GM19452 (cell line): ENCODE results near the gene CISH.

Experiments
- ATAC-seq: cut with Tn5 transposase; IDR thresholded peaks from one replicate; pipeline ENCODE4 v1.9.1; 2021; ENCODE audit not compliant: unreplicated experiment

Gene CISH

DNA sequence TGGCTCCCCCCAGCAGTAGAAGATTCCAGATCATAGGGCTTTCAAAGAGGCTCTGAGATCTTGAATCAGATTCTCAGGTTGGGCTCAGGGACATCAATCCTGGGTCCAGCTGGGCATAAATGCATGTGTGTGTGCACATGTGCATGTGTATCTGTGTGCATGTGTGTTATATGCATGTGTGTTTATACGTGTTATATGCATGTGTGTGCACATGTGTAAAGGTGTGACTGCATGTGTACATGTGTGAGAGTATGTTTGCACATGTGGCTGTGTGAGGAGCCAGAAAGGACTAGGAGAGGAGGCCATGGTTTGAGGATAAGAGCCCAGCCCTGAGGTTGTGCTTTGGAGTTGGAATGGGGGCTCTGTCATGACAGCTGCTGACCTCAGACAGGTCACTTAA lies 3.6 kb upstream of the CISH start:
- no peak for ATAC-seq

DNA sequence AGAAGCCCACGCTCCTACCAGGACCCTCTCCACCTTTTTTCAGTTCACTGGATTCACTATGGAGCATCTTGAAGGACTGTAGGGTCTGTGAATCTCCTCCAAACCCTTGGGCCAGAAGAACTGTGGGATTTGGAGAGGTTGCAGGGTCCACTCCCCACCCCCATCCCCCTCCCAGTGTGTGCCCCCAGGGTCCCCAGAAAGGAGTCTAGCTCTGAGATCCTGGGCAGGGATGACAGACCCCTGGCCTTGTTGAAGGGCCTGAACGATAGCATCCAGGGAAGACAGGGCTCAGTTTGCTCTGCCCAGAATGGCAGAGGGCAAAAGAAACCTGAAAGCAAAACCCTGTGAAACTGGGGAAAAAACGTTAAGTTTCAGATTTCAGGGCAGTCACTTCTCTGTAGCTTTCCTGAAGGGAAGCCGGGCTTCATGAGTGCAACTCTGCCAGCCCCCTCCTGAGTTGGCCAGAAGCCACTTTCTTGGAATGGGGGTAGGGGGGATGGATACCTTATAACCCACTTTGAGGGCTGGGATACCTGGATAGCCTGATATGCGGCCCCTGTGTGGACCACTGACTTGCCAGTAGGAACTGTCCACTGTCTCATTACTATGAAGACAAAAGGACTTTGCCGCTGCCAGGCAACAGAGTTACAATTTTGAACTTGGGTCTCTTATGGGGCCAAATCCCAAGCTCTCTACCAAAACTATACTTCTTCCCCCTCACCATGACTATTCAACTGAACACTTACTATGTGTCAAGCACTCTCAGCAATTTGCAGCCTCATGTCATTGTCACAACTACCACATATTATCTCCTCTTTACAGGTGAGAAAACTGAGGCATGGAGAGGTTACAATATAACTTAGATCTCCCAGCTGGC lies 1.6 kb upstream of the CISH start:
- ATAC-seq, result no peak

DNA sequence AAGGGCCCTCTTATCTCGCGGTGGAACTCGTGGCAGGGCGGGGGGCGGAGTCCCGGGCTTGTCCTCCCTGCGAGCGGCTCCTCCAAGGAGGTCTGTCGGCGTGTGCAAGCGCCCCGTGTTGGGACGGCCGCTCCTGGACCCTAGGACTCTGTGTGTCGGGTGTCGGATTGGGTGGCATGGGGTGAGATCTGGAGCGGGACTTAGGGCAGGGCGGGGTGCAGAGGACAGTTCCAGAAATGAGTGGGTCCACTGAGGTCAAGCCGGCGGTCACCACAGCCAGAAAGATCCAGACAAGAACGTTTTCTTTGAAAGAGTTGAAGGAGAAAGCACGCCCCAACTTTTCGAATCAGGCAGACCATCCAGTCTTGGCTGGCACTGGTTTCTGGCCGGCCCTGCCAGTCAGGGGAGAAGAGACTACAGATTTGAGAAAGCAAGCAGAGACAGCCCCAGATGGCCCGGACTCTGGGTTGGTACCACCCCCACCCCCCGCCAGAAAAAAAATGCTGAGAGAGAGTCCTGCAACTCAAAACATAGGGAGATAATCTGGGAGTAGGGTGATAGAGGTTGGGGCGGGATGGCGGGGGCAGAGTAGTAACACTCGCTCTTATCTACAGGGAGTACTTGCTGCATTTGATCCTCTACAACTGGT lies 784 bp upstream of the CISH start:
- ATAC-seq, result peak; percentile 6

DNA sequence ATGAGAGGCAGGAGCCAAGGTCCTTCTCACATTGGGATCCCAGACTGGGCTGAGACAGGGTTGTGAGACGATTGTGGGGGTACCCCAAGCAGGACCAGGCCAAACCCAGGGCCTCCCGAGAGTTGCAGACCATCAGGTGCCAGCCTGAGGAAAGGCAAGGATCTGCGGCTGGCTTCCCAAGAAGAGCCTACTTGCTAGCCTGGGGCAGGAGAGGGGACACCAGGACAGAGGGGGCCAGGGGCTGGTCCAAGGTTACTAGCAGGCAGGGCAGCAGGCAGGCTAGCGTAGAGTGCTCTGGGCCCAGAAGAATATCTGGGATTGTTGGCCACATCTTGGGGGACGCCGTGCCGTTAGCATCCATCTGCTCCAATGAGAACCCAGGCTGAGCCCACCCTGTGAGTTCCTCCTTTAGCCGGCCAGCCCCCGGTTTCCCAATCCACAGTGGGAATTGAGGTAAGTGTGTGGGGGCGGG lies 546 bp downstream of the CISH start:
- no peak for ATAC-seq

DNA sequence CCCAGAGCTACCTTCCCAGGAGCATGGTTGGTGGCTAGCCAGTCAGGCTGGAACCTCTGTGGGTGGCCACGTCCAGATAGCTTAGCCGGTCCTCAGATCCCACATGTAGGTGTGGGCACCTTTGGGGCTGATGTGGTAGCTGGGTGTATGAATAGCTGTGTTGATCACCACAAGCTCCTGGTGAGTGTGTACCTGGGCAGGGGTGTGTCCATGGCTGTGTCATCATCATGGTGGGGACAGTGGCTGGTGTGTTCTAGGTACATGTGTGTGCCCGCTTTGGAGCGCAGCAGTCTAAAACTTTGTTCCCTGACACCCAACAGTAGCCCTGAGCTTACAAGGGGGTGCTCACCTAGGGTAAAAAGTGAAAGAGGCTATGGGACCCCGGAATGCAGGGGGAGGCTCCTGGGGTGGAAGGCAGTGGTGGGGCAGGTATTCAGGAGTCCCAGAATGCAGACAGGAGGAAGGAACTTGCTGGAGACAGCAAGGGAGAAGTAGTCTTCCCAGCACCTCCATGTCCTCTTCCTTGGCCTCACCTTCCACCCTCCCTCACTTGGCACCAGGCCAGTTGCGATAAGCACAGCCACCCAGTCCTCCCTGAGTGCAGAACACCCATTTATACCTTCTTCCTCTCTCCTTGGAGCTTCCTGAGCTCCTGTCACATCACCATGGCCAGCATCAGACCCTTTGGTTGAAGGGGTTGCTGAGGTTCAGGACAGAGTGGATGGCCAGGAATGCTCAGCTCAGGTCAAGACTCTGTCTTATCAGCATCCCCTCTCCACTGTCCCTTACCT lies 1.2 kb downstream of the CISH start:
- ATAC-seq, result no peak

DNA sequence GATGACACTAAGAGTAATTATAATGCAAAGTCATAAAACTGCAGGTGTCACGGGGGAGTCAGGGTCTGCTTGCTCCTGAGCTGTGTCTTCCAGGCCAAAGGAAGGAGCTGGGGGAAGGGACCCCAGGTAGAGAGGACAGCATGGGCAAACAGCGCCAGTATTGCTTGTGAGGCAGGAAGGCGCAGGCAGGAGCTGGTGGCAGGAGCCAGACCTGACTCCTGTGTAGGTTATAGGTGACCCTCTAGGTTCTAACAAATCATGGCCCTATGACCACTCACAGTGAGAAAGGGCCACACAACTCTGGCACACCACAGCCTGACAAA lies 1.9 kb downstream of the CISH start:
- ATAC-seq, result no peak

DNA sequence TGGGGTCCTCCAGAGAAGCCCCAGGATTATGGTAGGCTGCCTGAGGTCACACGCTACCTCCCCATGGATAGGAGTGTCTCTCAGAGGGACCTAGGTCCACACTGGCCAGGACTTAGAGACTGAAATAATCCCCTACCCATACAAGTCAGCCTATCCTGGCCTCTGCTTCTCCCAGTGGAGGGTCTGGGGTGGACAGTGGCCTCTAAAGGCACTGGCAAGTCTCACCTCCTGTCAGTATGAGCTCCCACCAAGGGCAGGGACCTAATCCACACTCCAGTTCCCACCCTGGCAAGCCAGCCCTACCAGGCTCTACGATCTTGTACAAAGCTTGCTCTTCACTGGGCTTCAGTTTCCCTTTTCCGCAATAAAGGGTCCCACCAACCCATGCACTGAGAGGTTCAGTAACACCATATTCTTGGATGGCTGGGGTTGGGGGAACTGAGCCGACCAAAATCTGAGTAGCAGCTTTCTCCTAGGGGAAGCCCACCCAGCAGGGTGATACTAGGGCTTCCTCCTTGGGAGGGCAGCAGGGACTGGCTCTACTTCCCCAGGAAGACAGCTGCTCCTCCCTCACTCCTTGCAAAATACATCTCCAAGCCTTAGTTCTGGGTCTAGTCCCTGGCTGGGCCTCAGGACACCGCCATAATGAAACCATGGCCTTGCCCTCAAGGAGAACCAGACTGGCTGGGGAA lies 2.4 kb downstream of the CISH start:
- no peak for ATAC-seq

DNA sequence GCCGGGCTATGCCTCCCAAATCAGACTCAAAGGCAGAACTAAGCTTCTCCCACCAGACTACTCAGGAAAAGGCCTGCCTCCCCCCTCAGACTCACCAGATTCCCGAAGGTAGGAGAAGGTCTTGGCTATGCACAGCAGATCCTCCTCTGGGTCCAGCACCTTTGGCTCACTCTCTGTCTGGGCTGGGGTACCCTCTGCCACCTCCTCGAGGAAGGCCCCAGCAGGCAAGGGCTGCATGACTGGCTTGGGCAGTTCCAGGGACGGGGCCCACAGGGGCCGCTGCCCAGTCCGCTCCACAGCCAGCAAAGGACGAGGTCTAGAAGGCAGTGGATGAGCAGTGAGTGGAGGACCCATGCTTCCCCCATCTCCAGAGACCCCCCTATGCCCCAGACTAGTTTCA lies 3.3 kb downstream of the CISH start:
- ATAC-seq, result no peak

DNA sequence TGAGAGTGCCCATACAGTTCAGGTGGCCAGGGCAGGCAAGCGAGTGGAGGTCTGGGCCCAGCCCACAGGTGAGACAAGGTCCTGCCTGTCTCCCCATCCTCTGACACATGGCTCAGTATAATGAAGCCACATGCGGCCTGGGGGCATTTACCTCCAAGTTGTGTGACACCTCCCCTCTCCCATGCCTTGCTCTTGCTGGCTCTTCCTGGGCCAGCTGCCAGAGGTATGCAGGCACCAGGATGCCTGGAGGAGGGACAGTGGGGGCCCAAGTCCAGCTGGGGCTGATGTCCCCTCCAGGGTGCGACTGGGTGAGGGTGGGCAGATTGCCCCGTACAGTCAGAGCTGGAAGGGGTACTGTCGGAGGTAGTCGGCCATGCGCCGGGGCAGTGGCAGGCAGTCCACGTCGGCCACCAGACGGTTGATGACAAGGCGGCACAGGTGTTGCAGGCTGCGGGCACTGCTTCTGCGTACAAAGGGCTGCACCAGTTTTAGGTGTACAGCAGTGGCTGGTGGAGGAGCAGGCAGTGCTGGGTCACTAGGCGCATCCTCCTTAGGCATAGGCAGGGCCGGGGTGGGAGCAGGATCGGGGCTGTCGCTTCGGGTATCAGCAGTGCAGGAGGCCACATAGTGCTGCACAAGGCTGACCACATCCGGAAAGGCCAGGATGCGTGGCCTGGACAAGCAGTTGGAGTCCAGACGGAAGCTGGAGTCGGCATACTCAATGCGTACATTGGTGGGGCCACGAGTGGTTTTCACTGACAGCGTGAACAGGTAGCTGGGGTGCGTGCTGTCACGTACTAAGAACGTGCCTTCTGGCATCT lies 4.1 kb downstream of the CISH start:
- no peak for ATAC-seq

DNA sequence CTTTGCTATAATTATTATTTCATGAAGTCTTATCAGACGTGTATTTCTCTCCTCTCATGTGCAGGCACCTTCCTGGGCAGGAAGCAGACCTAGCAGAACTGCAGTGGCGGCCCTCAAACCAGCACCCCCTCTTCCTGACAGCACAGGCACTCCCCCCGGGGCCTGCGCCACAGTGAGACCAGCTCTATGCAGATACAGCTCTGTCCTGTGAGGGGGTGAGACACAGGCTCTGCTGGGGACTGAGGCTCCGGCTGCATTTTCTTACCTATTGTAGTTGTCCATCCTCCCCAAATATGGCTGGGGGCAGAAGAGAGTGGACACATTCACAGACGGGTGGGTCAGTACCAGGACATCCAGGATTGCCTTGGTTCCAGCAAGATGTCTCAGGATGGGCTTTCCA lies 5.0 kb downstream of the CISH start:
- no peak for ATAC-seq

DNA sequence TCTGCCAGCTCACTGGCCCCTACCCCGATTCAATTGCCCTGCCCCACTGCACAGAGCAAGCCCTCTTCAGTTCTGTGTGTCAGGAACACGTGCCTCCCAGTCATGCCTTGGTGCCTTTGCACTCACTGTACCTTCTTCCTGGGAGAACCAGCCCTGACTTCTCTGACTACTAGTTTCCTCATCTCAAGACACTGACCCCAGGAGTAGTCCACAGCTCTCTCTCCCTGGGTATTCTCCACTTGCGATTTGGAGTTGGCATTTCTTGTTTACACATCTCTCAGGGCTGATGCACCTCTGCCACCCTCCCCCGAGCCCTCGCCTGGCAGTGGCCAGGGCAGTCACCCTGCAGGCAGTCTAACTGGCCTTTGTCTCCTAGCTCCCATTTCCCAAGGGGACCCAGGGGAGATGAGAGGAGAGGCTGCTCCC lies 5.7 kb downstream of the CISH start:
- no peak for ATAC-seq

DNA sequence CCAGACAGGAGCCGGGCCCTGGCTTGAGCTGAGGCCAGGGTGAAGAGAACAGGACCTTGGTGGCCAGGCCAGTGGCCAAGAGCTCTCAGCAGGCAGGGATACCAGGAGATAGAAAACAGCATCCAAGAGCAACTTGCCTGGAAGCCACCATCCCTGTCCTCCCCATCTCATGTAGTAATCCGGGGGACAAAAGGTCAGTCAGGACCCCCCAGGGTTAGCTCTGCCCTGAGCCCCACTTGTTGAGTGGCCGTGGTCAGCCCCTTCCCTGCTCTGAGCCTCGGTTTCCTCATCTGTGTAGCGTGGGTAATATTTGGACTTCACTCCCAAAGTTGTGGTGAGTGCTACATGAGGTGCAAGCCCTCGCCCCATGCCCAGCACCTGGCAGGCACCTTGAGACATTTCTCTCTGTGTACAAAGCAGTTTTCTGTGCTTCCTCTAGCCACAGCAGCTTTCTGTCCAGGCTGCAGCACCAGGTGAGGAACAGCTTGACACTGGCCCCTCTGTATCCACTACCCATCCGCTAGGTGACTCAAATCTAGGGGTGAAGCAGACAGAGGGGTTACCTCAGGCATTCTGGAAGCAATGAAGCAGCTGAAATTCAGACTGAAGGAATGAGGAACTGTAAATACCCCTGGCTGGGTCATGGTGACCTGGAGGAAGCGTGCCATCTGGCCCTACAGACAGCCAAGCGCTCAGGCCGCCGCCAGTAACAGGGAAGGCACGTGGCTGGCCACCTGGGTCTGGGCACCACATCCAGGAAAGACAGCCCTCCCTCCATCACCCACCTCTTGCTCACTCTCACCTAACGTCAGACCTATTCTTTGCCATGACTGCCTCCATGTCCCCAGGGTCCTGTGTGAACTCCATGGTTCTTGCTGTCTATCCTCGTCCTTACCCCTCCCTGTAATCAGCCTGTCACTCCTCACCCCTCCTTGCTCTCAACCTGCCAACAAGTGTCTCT lies 6.7 kb downstream of the CISH start:
- no peak for ATAC-seq

DNA sequence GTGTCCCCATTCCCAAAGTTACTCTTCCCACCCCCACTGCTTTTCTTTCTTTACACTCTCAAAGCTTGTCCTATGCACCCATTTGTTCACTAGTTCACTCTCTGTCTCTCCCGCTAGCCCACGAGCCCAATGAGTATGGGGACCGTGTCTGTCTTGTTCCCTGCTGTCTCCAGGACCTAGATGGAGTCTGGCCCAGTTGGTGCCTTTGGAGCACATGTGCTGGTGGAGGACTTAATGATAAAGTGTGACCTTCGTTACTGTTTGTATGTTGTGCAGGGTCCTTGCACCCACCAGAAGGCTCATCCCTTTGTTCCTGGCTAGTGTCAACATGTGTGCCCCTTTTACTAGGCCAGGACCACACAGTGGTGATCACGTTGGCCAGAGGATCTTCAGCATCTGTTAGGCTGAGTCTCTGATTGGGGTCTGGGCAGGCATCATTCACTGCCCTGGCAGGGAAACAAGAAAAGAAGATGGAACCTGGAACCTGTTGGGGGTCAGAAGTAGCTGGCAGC lies 7.4 kb downstream of the CISH start:
- no peak for ATAC-seq

DNA sequence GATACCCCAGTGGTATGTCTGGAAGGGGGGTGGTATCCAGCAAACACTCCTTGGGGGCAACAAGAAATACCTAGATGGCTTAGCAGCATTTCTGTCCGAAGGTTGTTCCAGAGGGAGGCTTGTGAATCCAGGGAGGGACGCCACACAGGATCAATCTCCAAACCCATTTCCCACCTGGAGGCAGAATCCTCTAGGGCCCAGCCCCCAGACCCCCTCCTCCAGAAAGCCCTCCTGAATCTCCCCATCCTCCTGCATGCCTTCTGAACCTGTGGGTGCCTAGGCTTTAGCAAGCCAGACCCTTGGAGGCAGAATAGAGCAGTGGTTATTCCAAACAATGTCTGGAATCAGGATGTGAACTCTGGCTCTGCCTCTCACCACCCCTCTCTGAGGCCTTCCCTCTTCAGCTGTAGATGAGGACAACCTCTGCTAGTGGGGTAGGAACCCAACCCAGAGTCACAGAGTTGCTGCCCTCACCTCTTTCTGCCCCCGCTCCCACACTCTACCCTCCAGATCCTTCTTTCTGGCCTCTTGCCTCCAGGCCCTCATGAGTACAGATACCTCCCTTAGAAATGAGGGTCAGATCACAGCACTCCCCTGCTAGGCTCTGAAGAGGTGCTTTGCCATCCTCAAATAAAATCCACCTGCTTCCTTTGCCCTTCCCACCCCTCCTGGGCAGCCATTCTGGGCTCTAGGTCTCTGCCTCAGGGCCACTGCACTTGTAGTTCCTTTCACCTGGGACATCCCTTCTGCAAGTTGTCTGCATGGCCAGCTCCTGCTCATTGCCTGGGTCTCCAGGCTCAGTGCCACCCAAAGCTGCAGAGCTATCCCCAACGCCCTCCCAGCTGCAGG lies 8.1 kb downstream of the CISH start:
- ATAC-seq, result no peak

DNA sequence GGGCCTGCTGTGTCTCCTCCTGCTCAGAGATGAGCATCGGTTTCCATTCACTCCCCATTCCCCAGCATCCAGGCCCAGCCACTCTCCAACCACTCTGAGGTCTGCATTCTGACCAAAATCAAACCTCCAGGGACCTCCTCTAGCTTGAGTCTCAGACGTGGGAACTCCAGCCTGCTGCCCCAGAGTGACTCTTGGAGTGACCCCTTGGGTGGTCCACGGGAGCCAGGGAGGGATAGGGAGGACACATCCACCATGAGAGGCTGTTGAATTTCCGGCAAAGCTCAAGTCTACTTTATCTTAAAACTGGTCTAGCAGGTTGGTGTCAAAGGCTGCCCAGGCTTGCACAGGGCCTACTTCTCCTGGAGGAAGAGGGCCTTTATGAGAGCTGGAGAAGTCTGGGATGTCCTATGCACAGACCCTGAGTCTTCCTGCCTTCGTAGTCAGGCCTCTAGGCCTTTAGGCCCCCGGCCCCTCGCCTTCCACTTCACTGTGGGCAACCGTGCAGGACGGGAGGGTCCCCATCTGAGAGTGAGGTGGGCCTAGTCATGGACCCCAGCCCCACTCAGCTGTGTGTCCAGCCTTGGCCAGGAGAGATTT lies 8.9 kb downstream of the CISH start:
- ATAC-seq, result no peak

DNA sequence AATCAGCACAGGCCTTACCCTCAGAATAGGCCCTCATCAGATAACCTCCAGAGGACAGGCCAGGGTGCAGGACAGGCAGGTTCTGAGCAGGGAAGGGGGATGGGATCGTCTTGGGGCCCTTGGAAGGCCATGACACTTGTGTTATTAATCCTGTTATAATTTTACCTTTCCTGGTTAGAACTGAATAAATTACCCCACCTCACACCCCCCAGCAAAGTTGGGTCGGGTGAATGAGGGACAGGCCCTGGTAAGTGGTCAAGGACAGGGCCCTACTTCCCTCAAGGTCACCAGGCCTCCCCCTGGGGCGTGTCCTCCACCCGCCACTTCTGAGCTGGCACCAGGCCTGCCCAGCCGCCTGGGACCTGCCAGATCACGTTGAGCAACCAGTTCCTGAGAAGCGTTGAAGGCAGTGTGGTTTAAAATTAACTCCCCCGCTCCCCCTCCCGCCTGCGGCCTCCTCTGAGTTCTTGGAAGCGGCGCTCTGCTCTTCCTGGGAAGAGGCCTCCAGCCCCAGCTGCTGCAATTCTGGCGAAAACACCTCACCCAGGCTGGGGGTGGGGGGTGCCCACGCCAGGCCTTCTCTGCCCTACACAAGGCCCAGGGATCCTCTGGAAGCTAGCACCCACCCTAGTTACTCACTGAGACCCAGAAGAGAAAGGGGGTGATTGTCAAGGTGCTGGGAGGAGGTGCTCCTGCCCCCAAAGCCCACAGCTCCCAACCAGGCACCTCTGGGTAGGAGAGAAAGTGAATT lies 10.6 kb downstream of the CISH start:
- ATAC-seq, result peak; percentile 82

DNA sequence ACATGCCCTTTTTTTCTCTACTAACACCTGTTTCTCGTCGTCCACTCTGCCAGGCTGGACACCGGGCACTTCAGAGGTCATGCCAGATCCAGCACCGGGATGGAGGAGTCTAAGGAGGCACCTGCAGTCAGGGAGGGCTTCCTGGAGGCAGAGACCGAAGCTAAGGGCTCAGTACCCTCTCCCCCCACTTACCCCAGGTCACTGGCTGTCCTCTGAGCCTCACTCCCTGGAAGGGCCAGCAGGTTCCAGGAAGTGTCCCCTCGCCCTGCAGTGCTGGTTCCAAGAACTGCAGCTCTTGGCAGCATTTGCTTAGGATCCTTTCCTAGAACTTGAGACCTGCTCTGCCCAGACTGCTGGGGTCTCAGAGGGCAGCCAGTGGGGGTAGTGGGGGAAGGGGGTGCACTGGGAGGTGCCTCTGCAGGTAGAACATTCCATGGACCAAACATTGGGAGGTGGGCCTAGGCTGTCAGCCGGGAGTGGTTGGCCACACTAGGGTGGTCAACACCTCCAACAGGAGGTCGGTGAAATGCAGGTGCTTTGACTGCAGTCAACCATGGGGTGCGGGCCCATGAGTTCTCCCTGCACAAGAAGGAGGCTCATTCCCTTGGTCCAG lies 11.3 kb downstream of the CISH start:
- no peak for ATAC-seq
